H1 (cell line): Measurements from ENCODE around the gene CELF3. TPM values are rescaled to one million over a fixed set of nuclear protein-coding genes. Genes with fewer than 3 reads are reported as not detected.

Experiments used
- CTCF ChIA-PET: fragments of 300-600 bp; sonication (Branson Sonifier 250); formaldehyde crosslinking; loops from one replicate; lab custom pipeline; 2021; ENCODE audit not compliant: partially characterized antibody; lab: Charles Lee
- POLR2A ChIA-PET: fragments of 300-600 bp; sonication (Branson Sonifier 250); formaldehyde crosslinking; loops from one replicate; lab custom pipeline; 2021; ENCODE audit warnings: inconsistent platforms; ENCODE audit not compliant: partially characterized antibody; lab: Charles Lee
- DNase-seq, 2 experiments: peaks; one replicate each; pipeline versions ENCODE4 v3.0.0 to v3.0.0-alpha.2; 2010 to 2022; ENCODE audit warnings: low spot score in 2 of 2, low read depth in 1 of 2, mixed read lengths in 1 of 2
- FAIRE-seq: peaks from 2 replicates; lab custom pipeline; 2011; peaks lifted over from hg19 to GRCh38; lab: Jason Lieb, UNC
- H2AFZ ChIP-seq: 2 replicates; pipeline ENCODE4 v1.8.1; 2012; ENCODE audit warnings: low read length, inconsistent platforms
- H2AK5ac ChIP-seq: 2 replicates; pipeline ENCODE4 v1.6.1; 2013; ENCODE audit warnings: low read depth, low read length
- H2BK120ac ChIP-seq: replicated peaks from 2 replicates; pipeline ENCODE3; 2013; ENCODE audit warnings: low read depth, low read length, inconsistent platforms
- H2BK12ac ChIP-seq: 2 replicates; pipeline ENCODE4 v1.6.1; 2013; ENCODE audit warnings: low read depth, low read length
- H2BK15ac ChIP-seq: 2 replicates; pipeline ENCODE4 v1.6.1; 2013; ENCODE audit warnings: low read length
- H2BK20ac ChIP-seq: 2 replicates; pipeline ENCODE4 v1.6.1; 2013; ENCODE audit warnings: low read length
- H2BK5ac ChIP-seq: 2 replicates; pipeline ENCODE4 v1.6.1; 2013; ENCODE audit warnings: low read depth, low read length
- H3K14ac ChIP-seq: 2 replicates; pipeline ENCODE4 v1.6.1; 2013; ENCODE audit warnings: inconsistent platforms; ENCODE audit not compliant: insufficient read length
- H3K18ac ChIP-seq: 2 replicates; pipeline ENCODE4 v1.6.1; 2013; ENCODE audit warnings: low read length; ENCODE audit errors: extremely low read depth
- H3K23ac ChIP-seq: 2 replicates; pipeline ENCODE4 v1.6.1; 2013; ENCODE audit warnings: inconsistent platforms; ENCODE audit not compliant: insufficient read length
- H3K23me2 ChIP-seq: 2 replicates; pipeline ENCODE4 v1.6.1; 2013; ENCODE audit warnings: low read depth, low read length
- H3K27ac ChIP-seq: 2 replicates; pipeline ENCODE4 v1.6.1; 2011; ENCODE audit warnings: low read depth, low read length, inconsistent platforms
- H3K27me3 ChIP-seq, 4 experiments: replicated peaks in 1 of 4; 1 replicate in 1 of 4; 2 replicates in 3 of 4; pipeline versions ENCODE4 v1.6.1 to v1.8.1; 2011 to 2013; ENCODE audit warnings: low read length in 3 of 4, mild to moderate bottlenecking in 3 of 4, inconsistent platforms in 2 of 4, mixed read lengths in 2 of 4, moderate library complexity in 1 of 4; ENCODE audit not compliant: control insufficient read depth in 3 of 4, insufficient read depth in 3 of 4; ENCODE audit errors: extremely low read depth in 1 of 4
- H3K36me3 ChIP-seq, 4 experiments: 2 replicates each; pipeline versions ENCODE4 v1.6.1 to v1.8.1; 2011 to 2013; ENCODE audit warnings: mild to moderate bottlenecking in 4 of 4, low read length in 3 of 4, moderate library complexity in 2 of 4, control low read depth in 1 of 4, inconsistent platforms in 1 of 4; ENCODE audit not compliant: insufficient read depth in 4 of 4, control insufficient read depth in 2 of 4
- H3K4ac ChIP-seq: replicated peaks from 2 replicates; pipeline ENCODE3; 2013; ENCODE audit warnings: low read length, low read depth, mixed read lengths, inconsistent platforms; ENCODE audit not compliant: insufficient read length
- H3K4me1 ChIP-seq, 4 experiments: replicated peaks in 1 of 4; 1 replicate in 1 of 4; 2 replicates in 3 of 4; pipeline versions ENCODE4 v1.6.1 to v1.8.1; 2011 to 2013; ENCODE audit warnings: low read length in 3 of 4, inconsistent platforms in 2 of 4, mixed read lengths in 1 of 4; ENCODE audit not compliant: insufficient read depth in 4 of 4, control insufficient read depth in 3 of 4
- H3K4me2 ChIP-seq, 2 experiments: 2 replicates each; pipeline versions ENCODE4 v1.6.1 to v1.8.1; 2011 to 2013; ENCODE audit warnings: low read depth in 2 of 2, low read length in 2 of 2, control low read depth in 1 of 2, inconsistent platforms in 1 of 2, mild to moderate bottlenecking in 1 of 2; ENCODE audit not compliant: insufficient read depth in 1 of 2
- H3K4me3 ChIP-seq, 4 experiments: fragments of 200-600, 300-600 bp in 1 of 4; sonication (generic), shearing (Covaris generic), sonication (Bioruptor Twin) in 1 of 4; 2 replicates each; pipeline versions ENCODE4 v1.5.1 to v1.8.1; 2011 to 2016; ENCODE audit warnings: low read length in 4 of 4, low read depth in 3 of 4, control low read depth in 2 of 4, inconsistent platforms in 2 of 4, mild to moderate bottlenecking in 2 of 4, mixed read lengths in 1 of 4, moderate library complexity in 1 of 4; ENCODE audit not compliant: insufficient read depth in 2 of 4; ENCODE audit errors: extremely low read depth in 1 of 4
- H3K56ac ChIP-seq: replicated peaks from 2 replicates; pipeline ENCODE3; 2013; ENCODE audit warnings: low read depth, mild to moderate bottlenecking, mixed read lengths, low read length, inconsistent platforms; ENCODE audit not compliant: insufficient read length
- H3K79me1 ChIP-seq: 2 replicates; pipeline ENCODE4 v1.6.1; 2013; ENCODE audit warnings: low read depth, low read length, control low read depth
- H3K79me2 ChIP-seq, 2 experiments: 2 replicates each; pipeline versions ENCODE4 v1.6.1 to v1.8.1; 2012 to 2013; ENCODE audit warnings: low read length in 2 of 2, mild to moderate bottlenecking in 2 of 2, inconsistent platforms in 1 of 2; ENCODE audit not compliant: insufficient read depth in 2 of 2, control insufficient read depth in 1 of 2
- H3K9ac ChIP-seq, 4 experiments: replicated peaks in 1 of 4; 1 replicate in 1 of 4; 2 replicates in 3 of 4; pipeline versions ENCODE4 v1.6.1 to v1.8.1; 2011 to 2013; ENCODE audit warnings: low read depth in 3 of 4, low read length in 3 of 4, control low read depth in 2 of 4, mild to moderate bottlenecking in 2 of 4, moderate library complexity in 2 of 4, inconsistent platforms in 1 of 4; ENCODE audit errors: extremely low read depth in 1 of 4
- H3K9me3 ChIP-seq, 2 experiments: 2 replicates each; pipeline versions ENCODE4 v1.6.1 to v1.8.1; 2012 to 2013; ENCODE audit warnings: mild to moderate bottlenecking in 2 of 2, moderate library complexity in 2 of 2, control low read depth in 1 of 2, inconsistent platforms in 1 of 2, low read depth in 1 of 2, low read length in 1 of 2, mixed read lengths in 1 of 2; ENCODE audit not compliant: insufficient read depth in 2 of 2
- H4K20me1 ChIP-seq, 2 experiments: replicated peaks in 1 of 2; 2 replicates each; pipeline versions ENCODE3 to v1.8.1; 2011 to 2013; ENCODE audit warnings: inconsistent platforms in 2 of 2, low read length in 2 of 2, mild to moderate bottlenecking in 1 of 2; ENCODE audit not compliant: insufficient read depth in 2 of 2, control insufficient read depth in 1 of 2
- H4K5ac ChIP-seq: 2 replicates; pipeline ENCODE4 v1.6.1; 2013; ENCODE audit warnings: low read length, low read depth, mixed read lengths, inconsistent platforms; ENCODE audit not compliant: insufficient read length
- H4K8ac ChIP-seq: 2 replicates; pipeline ENCODE4 v1.8.0; 2013; ENCODE audit warnings: mild to moderate bottlenecking, moderate library complexity, low read length, inconsistent platforms; ENCODE audit not compliant: insufficient read depth; ENCODE audit errors: extremely low read depth
- H4K91ac ChIP-seq: replicated peaks from 2 replicates; pipeline ENCODE3; 2013; ENCODE audit warnings: low read length, mixed read lengths, inconsistent platforms; ENCODE audit not compliant: insufficient read length
- ASH2L ChIP-seq: fragments of 200-600, 300-600 bp; sonication (generic); IDR thresholded peaks from one replicate; pipeline ENCODE4 v1.7.1; 2017; ENCODE audit warnings: low read length
- BACH1 ChIP-seq: IDR thresholded peaks from 2 replicates; pipeline ENCODE4 v1.6.1; 2012; ENCODE audit warnings: low read length, improper control_type of control experiment
- BCL11A ChIP-seq, 2 experiments: IDR thresholded peaks; one replicate each; pipeline ENCODE4 v1.6.1; 2011; ENCODE audit warnings: low read depth in 2 of 2, low read length in 2 of 2, mild to moderate bottlenecking in 2 of 2
- CTBP2 ChIP-seq: IDR thresholded peaks from 2 replicates; pipeline ENCODE4 v1.7.0; 2011; ENCODE audit warnings: borderline replicate concordance, mild to moderate bottlenecking, moderate library complexity, mixed read lengths, low read length; ENCODE audit not compliant: insufficient read depth, insufficient read length
- EP300 ChIP-seq, 2 experiments: IDR thresholded peaks; 1 replicate in 1 of 2; 2 replicates in 1 of 2; pipeline ENCODE4 v1.6.1; 2011 to 2012; ENCODE audit warnings: low read depth in 2 of 2, low read length in 2 of 2, mild to moderate bottlenecking in 2 of 2, borderline replicate concordance in 1 of 2, inconsistent platforms in 1 of 2, moderate library complexity in 1 of 2
- EZH2 ChIP-seq: fragments of 200-600 bp; sonication (generic); IDR thresholded peaks from 2 replicates; pipeline ENCODE4 v1.7.1; 2012; ENCODE audit warnings: low read depth, mild to moderate bottlenecking, moderate library complexity, low read length, inconsistent platforms; ENCODE audit not compliant: severe bottlenecking
- HDAC6 ChIP-seq: IDR thresholded peaks from one replicate; pipeline ENCODE4 v1.7.1; 2012; ENCODE audit warnings: low read depth, mild to moderate bottlenecking, inconsistent platforms, low read length, moderate library complexity
- JUN ChIP-seq: IDR thresholded peaks from 2 replicates; pipeline ENCODE4 v1.6.1; 2011; ENCODE audit warnings: low read depth, mild to moderate bottlenecking, improper control_type of control experiment, low read length
- KDM4A ChIP-seq: IDR thresholded peaks from one replicate; pipeline ENCODE4 v1.7.1; 2012; ENCODE audit warnings: low read depth, mild to moderate bottlenecking, moderate library complexity, low read length, inconsistent platforms; ENCODE audit not compliant: severe bottlenecking
- MAFK ChIP-seq: IDR thresholded peaks from 2 replicates; pipeline ENCODE4 v1.6.1; 2012; ENCODE audit warnings: low read depth, mild to moderate bottlenecking, improper control_type of control experiment, low read length
- NANOG ChIP-seq: IDR thresholded peaks from 2 replicates; pipeline ENCODE4 v1.6.1; 2011; ENCODE audit warnings: low read length, low read depth, mild to moderate bottlenecking, inconsistent platforms; ENCODE audit not compliant: insufficient read depth, poor library complexity, severe bottlenecking
- PHF8 ChIP-seq: fragments of 200-600 bp; sonication (generic); conservative IDR thresholded peaks from 2 replicates; pipeline ENCODE4 v1.7.1; 2012; ENCODE audit warnings: low read depth, mild to moderate bottlenecking, inconsistent platforms, low read length, moderate library complexity
- RNF2 ChIP-seq: fragments of 200-900, 300-1000 bp; sonication (generic); IDR thresholded peaks from 2 replicates; pipeline ENCODE4 v1.7.1; 2016; ENCODE audit warnings: borderline replicate concordance, low read depth, mild to moderate bottlenecking, antibody characterized with exemption, low read length; ENCODE audit not compliant: poor library complexity, severe bottlenecking; ENCODE audit errors: missing control alignments
- WGBS, 2 experiments: shearing (Covaris generic) in 1 of 2; methylation state at CpG; one replicate each; pipeline versions ENCODE4 v1.1.6 to v1.1.7; 2013 to 2015; ENCODE audit warnings: low lambda C conversion rate in 2 of 2, mixed read lengths in 2 of 2, inconsistent platforms in 1 of 2, low coverage in 1 of 2, missing lambda C conversion rate in 1 of 2; ENCODE audit not compliant: insufficient replicate concordance in 2 of 2, insufficient coverage in 1 of 2, insufficient read length in 1 of 2; ENCODE audit errors: extremely low coverage in 1 of 2, missing lambda C conversion rate in 1 of 2; 5-methylcytosine and 5-hydroxymethylcytosine counted together
- polyA plus RNA-seq, 7 experiments: library from polyadenylated mRNA; depleted of rRNA in 3 of 7; stranded (reverse) in 5 of 7; unstranded in 2 of 7; fragments of >200 nt in 5 of 7; fragments of 200-250 nt in 2 of 7; gene quantifications; 1 replicate in 5 of 7; 2 replicates in 1 of 7; 4 replicates in 1 of 7; pipeline versions ENCODE4 v1.2.1 to v1.2.3, GENCODE V29; 2011 to 2013; ENCODE audit warnings: missing spikeins in 2 of 7, mixed read lengths in 2 of 7
- total RNA-seq: library from RNA; stranded (reverse); fragmentation: NEBNext Ultra II Directional; extraction: Animal tissue kit (Norgen Biotek cat#: 25700); gene quantifications from 2 replicates; pipeline ENCODE4 v1.2.1, GENCODE V29; 2021

Gene CELF3
- total and polyA plus RNA-seq, 2 of the 8 experiments (the other 6 are each of a cell fraction or from before 2014, with no cell fraction given): 0.34 to 1.2 TPM

DNA sequence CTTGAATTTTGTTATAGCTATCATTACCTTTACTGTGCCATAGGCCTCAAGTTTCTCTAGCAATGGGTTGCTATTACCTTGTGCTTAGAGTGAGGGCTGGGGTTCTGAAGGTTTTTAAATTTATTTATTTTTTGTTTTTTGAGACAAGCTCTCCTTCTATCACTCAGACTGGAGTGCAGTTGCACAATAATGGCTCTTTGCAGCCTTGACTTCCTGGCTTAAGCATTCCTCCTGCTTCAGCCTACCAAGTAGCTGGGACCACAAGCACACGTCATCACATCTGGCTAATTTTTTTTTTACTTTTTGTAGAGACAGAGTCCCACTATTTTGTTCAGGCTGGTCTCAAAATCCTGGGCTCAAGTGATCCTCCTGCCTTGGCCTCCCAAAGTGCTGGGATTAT lies 63.2 kb downstream of the CELF3 start:
- H2AK5ac ChIP-seq: no peak overlapping the region
- POLR2A ChIA-PET: no interaction called here
- H2BK5ac ChIP-seq: no peak overlapping the region
- no peak overlapping the region for H2BK20ac ChIP-seq
- no peak overlapping the region for H3K27ac ChIP-seq
- H4K91ac ChIP-seq: no peak overlapping the region
- H2BK12ac ChIP-seq: no peak overlapping the region
- H2BK120ac ChIP-seq: no peak overlapping the region
- H3K4me1 ChIP-seq: no peaks in the 10 kb centered on the region; a peak in 1 of 7 replicates
- WGBS, 2 experiments: 100% methylated on average over 1 of the region's 1 CpG; no CpG with 5 or more reads in 1 of the 2 experiments
- no peak overlapping the region for H3K4me2 ChIP-seq
- H3K23ac ChIP-seq: no peak overlapping the region
- DNase-seq: no peak
- no peak overlapping the region for H2AFZ ChIP-seq
- CTCF ChIA-PET: interaction anchor here (0.8 kb wide), 1 partner anchor 73 kb away, joined by 4 read pairs; no protein-coding TSS in a partner anchor
- H3K56ac ChIP-seq: no peak overlapping the region
- H2BK15ac ChIP-seq: no peak overlapping the region
- H3K18ac ChIP-seq: no peak overlapping the region
- peaks cover 0 to 5% of the 10 kb centered on the region in 2 experiments; a peak in 1 of 4 replicates for H3K9me3 ChIP-seq
- H3K79me1 ChIP-seq: 0 out of 2 replicates have a peak, but pooled peaks cover 3% of the 10 kb centered on the region
- peaks cover 0 to 4% of the 10 kb centered on the region in 2 experiments for H4K20me1 ChIP-seq
- no peak for FAIRE-seq
- no peak overlapping the region for H4K5ac ChIP-seq
- H3K4ac ChIP-seq: no peak overlapping the region
- no peak overlapping the region for H3K4me3 ChIP-seq
- H3K79me2 ChIP-seq: peaks cover 0 to 18% of the 10 kb centered on the region in 2 experiments; a peak in 1 of 4 replicates
- no peaks in the 10 kb centered on the region for H3K23me2 ChIP-seq
- H3K14ac ChIP-seq: no peak overlapping the region
- H4K8ac ChIP-seq: no peak overlapping the region
- no peak overlapping the region for H3K9ac ChIP-seq
- peaks cover 0 to 9% (median 2%) of the 10 kb centered on the region in 4 experiments; a peak in 4 of 8 replicates for H3K36me3 ChIP-seq
- no peaks in the 10 kb centered on the region for H3K27me3 ChIP-seq
- no peak for TF ChIP-seq BCL11A (IDR thresholded peaks at IDR 0.05; ENCODE audit: low read depth in 2 of 2, low read length in 2 of 2)
- TF ChIP-seq EP300 (IDR thresholded peaks at IDR 0.05; ENCODE audit: borderline replicate concordance in 1 of 2, low read depth in 2 of 2, low read length in 2 of 2): no peak
- no peak for TF ChIP-seq JUN
- TF ChIP-seq ASH2L: no peak
- no peak for TF ChIP-seq BACH1
- TF ChIP-seq KDM4A: no peak
- no peak for TF ChIP-seq CTBP2
- no peak for TF ChIP-seq NANOG
- no peak for TF ChIP-seq PHF8
- TF ChIP-seq RNF2: no peak
- TF ChIP-seq MAFK: no peak
- no peak for TF ChIP-seq EZH2
- TF ChIP-seq HDAC6: no peak
